Activated B cell treated with CpG ODN at 0.5 μM for 24 hours (primary cell): ENCODE results near the gene ZNF316. TPM values are rescaled to one million over a fixed set of nuclear protein-coding genes. Genes with fewer than 3 reads are reported as not detected.

Experiments used
- ATAC-seq: fragments of 200-7000 bp; cut with Tn5 transposase; one replicate; pipeline ENCODE4 v1.10.0; 2021; ENCODE audit warnings: low read depth, mild to moderate bottlenecking, moderate library complexity
- CTCF ChIA-PET: fragments of 350-600 bp; sonication (Branson Sonifier 250); formaldehyde crosslinking; loops from one replicate; lab custom pipeline; 2021; ENCODE audit warnings: antibody characterized with exemption; lab: Charles Lee
- POLR2A ChIA-PET: fragments of 350-600 bp; sonication (Branson Sonifier 250); formaldehyde crosslinking; loops from one replicate; lab custom pipeline; 2021; ENCODE audit warnings: antibody characterized with exemption; lab: Charles Lee
- DNase-seq: peaks from one replicate; pipeline ENCODE4 v3.0.0; 2022
- H3K27ac Mint-ChIP-seq: one replicate; pipeline ENCODE4 v1.8.0; 2020; ENCODE audit warnings: mixed read lengths
- H3K27me3 Mint-ChIP-seq: one replicate; pipeline ENCODE4 v1.8.0; 2021; ENCODE audit warnings: mixed read lengths
- H3K36me3 Mint-ChIP-seq: one replicate; pipeline ENCODE4 v1.8.0; 2021; ENCODE audit warnings: low read depth, mixed read lengths
- H3K4me1 Mint-ChIP-seq: one replicate; pipeline ENCODE4 v1.8.0; 2021; ENCODE audit warnings: mixed read lengths
- H3K4me3 Mint-ChIP-seq: one replicate; pipeline ENCODE4 v1.8.0; 2020; ENCODE audit warnings: mild to moderate bottlenecking, mixed read lengths
- H3K9me3 Mint-ChIP-seq: one replicate; pipeline ENCODE4 v1.8.0; 2020; ENCODE audit warnings: mixed read lengths
- intact Hi-C: fragments of 100-400 bp; cut with micrococcal nuclease; formaldehyde crosslinking; loops from one replicate; pipeline ENCODE4 v1.15.1; 2024
- total RNA-seq: library from RNA; stranded (reverse); gene quantifications from 2 replicates; pipeline ENCODE4 v1.2.3, GENCODE V29; 2022
- TF ChIP-seq, protein P1 (sequence below): fragments of 200-600 bp; IDR thresholded peaks from one replicate; pipeline ENCODE4 v1.8.0; 2022; ENCODE audit warnings: antibody characterized with exemption, mild to moderate bottlenecking

The ZNF316 gene
- total RNA-seq, 1 donor from 2014 or later: 43.8 TPM

DNA sequence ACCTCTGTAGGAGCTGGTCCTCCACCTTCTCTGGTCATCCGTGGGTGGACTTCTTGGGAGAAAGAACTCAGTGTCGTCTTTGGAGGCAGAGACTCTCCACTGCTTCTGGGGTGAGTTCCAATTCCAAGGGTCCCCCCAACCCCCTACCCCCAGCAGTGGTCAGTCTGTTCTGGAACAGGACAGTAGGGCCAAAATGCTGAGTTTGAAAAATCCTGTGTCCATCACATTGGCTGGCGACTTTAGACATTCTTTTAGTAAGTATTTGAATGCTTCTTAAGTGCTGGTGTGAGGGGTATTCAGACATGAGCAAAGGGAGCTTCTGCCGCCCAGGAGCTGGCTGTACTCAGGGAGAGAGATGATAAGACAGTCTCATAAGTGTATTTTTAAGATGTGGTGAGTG, 1.9 kb downstream of the ZNF316 start:
- DNase-seq: no peak
- no peak for ATAC-seq
- Mint-ChIP-seq H3K9me3 (no peaks in the 10 kb centered on the region), H3K4me3 (peak overlapping the region; percentile 86), H3K36me3 (peaks cover 42% of the 10 kb centered on the region), H3K27me3 (no peaks in the 10 kb centered on the region), H3K4me1 (peaks cover 29% of the 10 kb centered on the region), H3K27ac (peak overlapping the region; percentile 76)
- ChIA-PET POLR2A (no interaction called here), CTCF (interaction anchor here (1.2 kb wide), 1 partner anchor 32 kb away, joined by 3 read pairs; no protein-coding TSS in a partner anchor)
- TF ChIP-seq, protein P1, sequence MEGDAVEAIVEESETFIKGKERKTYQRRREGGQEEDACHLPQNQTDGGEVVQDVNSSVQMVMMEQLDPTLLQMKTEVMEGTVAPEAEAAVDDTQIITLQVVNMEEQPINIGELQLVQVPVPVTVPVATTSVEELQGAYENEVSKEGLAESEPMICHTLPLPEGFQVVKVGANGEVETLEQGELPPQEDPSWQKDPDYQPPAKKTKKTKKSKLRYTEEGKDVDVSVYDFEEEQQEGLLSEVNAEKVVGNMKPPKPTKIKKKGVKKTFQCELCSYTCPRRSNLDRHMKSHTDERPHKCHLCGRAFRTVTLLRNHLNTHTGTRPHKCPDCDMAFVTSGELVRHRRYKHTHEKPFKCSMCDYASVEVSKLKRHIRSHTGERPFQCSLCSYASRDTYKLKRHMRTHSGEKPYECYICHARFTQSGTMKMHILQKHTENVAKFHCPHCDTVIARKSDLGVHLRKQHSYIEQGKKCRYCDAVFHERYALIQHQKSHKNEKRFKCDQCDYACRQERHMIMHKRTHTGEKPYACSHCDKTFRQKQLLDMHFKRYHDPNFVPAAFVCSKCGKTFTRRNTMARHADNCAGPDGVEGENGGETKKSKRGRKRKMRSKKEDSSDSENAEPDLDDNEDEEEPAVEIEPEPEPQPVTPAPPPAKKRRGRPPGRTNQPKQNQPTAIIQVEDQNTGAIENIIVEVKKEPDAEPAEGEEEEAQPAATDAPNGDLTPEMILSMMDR: no peak
- intact Hi-C loops: no loop called here

DNA sequence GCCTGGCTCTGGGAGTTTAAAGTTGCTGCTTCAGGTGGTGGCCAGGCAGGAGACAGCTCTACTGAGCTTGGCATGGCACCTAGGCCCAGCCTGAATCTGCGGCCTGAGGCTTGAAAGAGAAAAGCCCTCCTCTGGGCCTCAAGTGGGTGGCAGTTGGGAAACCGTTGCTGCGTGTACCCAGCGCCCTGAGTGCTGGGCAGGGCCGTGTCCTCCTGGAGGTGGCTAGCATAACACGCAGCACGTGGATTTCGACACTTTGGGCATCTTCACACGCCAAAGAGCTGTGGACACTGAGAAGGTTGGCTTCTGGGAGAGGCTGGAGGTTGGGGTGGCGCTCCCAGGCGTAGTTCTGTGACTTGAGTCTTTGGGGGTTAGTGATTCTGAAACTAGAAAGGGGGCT, 2.5 kb downstream of the ZNF316 start:
- no peak overlapping the region for H3K4me3 Mint-ChIP-seq
- peaks cover 48% of the 10 kb centered on the region for H3K36me3 Mint-ChIP-seq
- H3K27ac Mint-ChIP-seq: peak overlapping the region; percentile 46
- ChIA-PET POLR2A (no interaction called here), CTCF (interaction anchor here (1.2 kb wide), 1 partner anchor 33 kb away, joined by 3 read pairs; no protein-coding TSS in a partner anchor)
- ATAC-seq (no peak), DNase-seq (no peak)
- H3K9me3 Mint-ChIP-seq: no peaks in the 10 kb centered on the region
- H3K4me1 Mint-ChIP-seq: peaks cover 27% of the 10 kb centered on the region
- TF ChIP-seq, protein P1: no peak
- no peaks in the 10 kb centered on the region for H3K27me3 Mint-ChIP-seq
- intact Hi-C loops: no loop called here

DNA sequence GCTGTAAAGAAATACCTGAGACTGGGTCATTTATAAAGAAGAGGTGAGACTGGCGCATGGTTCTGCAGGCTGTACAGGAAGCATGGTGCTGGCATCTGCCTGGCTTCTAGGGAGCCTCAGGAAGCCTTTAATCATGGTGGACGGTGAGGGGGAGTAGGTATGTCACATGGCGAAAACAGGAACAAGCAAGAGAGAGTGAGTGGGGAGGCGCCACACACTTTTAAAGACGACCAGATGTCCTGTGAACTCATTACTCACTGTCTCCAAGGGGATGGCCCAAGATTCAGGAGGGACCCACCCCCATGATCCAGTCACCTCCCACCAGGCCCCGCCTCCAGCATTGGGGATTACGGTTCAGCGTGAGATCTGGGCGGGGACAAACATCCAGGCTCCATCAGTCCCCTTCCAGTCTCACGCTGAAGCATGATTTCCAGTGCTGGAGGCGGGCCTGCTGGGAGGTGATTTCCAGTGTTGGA, 3.2 kb downstream of the ZNF316 start:
- Mint-ChIP-seq H3K27ac (peak overlapping the region; percentile 46), H3K9me3 (no peaks in the 10 kb centered on the region), H3K36me3 (peaks cover 54% of the 10 kb centered on the region), H3K27me3 (no peaks in the 10 kb centered on the region), H3K4me3 (peak overlapping the region; percentile 41), H3K4me1 (peaks cover 24% of the 10 kb centered on the region)
- intact Hi-C loops: no loop called here
- CTCF ChIA-PET: interaction anchor here (1.2 kb wide), 1 partner anchor 34 kb away, joined by 3 read pairs; no protein-coding TSS in a partner anchor
- no peak for DNase-seq
- no peak for ATAC-seq
- POLR2A ChIA-PET: interaction anchor here (0.6 kb wide), 1 partner anchor 112 kb away, joined by 7 read pairs; no protein-coding TSS in a partner anchor
- TF ChIP-seq, protein P1: no peak

DNA sequence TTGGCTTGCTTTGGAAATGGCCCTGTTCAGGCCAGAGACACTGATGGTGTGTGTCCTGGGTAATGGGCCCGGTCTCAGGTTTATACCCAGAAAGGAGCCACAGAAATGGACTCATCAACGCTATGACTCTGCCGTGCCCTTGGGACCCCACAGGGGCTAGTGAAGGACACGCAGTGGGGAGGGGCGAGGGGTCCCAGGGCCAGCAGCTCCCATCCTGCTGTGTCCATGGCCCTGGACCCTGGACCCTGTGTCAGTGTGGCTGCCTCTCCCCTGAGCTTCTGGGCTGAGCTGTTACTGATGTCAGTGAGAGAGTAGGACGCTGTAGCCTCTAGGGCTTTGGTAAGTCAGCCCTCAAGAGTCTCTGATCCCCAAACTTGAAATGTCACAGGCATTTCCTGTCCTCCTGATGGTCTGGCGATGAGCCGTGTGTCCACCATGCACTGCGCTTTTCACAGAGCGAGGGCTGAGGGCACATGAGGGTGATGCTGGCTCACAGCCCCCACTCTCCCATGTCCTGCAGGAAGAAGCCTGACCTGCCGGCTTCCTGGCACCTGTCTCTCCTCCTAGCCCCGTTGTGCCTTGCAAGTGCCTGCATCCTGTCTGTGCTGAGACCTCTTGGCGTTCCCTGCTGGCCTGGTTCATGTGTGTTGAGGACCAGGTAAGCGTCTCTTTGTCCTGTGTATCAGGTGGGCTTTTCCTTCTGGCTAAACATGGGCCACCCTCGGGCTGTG, 4.4 kb downstream of the ZNF316 start:
- H3K9me3 Mint-ChIP-seq: no peaks in the 10 kb centered on the region
- intact Hi-C loops: no loop called here
- no peaks in the 10 kb centered on the region for H3K27me3 Mint-ChIP-seq
- TF ChIP-seq, protein P1: no peak
- H3K4me3 Mint-ChIP-seq: no peak overlapping the region
- ATAC-seq (no peak), DNase-seq (no peak)
- CTCF ChIA-PET: interaction anchor here (0.6 kb wide), 1 partner anchor 42 kb away, joined by 3 read pairs; no protein-coding TSS in a partner anchor
- no peak overlapping the region for H3K27ac Mint-ChIP-seq
- peaks cover 19% of the 10 kb centered on the region for H3K4me1 Mint-ChIP-seq
- H3K36me3 Mint-ChIP-seq: peaks cover 61% of the 10 kb centered on the region
- POLR2A ChIA-PET: no interaction called here

DNA sequence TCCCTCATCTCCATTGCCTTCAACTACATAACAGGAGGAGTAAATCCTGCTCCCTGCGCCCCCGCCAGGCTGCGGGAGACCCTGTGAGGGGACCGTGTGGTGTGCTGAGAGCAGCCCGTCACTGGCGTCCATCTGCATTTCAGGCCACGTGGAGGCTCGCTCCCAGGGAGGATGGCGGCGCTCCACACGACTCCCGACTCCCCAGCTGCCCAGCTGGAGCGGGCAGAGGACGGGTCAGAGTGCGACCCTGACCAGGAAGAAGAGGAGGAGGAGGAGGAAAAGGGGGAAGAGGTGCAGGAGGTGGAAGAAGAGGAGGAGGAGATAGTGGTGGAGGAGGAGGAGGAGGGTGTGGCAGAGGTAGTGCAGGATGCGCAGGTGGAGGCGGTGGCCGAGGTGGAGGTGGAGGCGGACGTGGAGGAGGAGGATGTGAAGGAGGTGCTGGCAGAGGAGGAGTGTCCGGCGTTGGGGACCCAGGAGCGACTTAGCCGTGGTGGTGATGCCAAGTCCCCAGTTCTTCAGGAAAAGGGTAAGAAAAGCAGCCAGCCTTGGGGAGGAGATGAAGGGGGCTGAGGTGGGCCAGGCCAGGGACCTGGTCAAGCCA, 5.2 kb downstream of the ZNF316 start:
- POLR2A ChIA-PET: no interaction called here
- Mint-ChIP-seq H3K9me3 (no peaks in the 10 kb centered on the region), H3K27me3 (no peaks in the 10 kb centered on the region), H3K4me1 (peaks cover 18% of the 10 kb centered on the region), H3K36me3 (peaks cover 68% of the 10 kb centered on the region), H3K4me3 (no peak overlapping the region), H3K27ac (no peak overlapping the region)
- no peak for ATAC-seq
- no peak for DNase-seq
- intact Hi-C loops: no loop called here
- TF ChIP-seq, protein P1: no peak
- CTCF ChIA-PET: no interaction called here
